CD14-positive monocyte (primary cell): ENCODE data around the gene CERS4. TPM values are rescaled to one million over a fixed set of nuclear protein-coding genes. Genes with fewer than 3 reads are reported as not detected.

Experiments
- DNase-seq, 3 donors: peaks; one replicate each; pipeline ENCODE4 v3.0.0-alpha.2; 2011 to 2022
- H2AFZ ChIP-seq: 2 replicates; pipeline ENCODE4 v1.6.0; 2012; ENCODE audit warnings: mild to moderate bottlenecking, low read depth, low read length, inconsistent platforms; ENCODE audit not compliant: insufficient read depth, poor library complexity, severe bottlenecking
- H3K27ac ChIP-seq, 2 donors: 1 replicate in 1 of 2; 2 replicates in 1 of 2; pipeline ENCODE4 v1.5.1; 2012 to 2013; ENCODE audit warnings: low read length in 2 of 2, control low read depth in 1 of 2, inconsistent platforms in 1 of 2, low read depth in 1 of 2, mild to moderate bottlenecking in 1 of 2
- H3K27me3 ChIP-seq, 2 donors: one replicate each; pipeline versions ENCODE4 v1.6.0 to v1.6.1; 2011 to 2013; ENCODE audit warnings: low read length in 2 of 2; ENCODE audit not compliant: control insufficient read depth in 2 of 2, insufficient read depth in 2 of 2
- H3K36me3 ChIP-seq, 2 donors: replicated peaks in 1 of 2; 1 replicate in 1 of 2; 2 replicates in 1 of 2; pipeline versions ENCODE4 v1.5.1 to v1.6.1; 2012 to 2013; ENCODE audit warnings: low read length in 2 of 2, control low read depth in 1 of 2, inconsistent platforms in 1 of 2, mild to moderate bottlenecking in 1 of 2; ENCODE audit not compliant: insufficient read depth in 2 of 2, control insufficient read depth in 1 of 2
- H3K4me1 ChIP-seq, 2 donors: 1 replicate in 1 of 2; 2 replicates in 1 of 2; pipeline versions ENCODE4 v1.5.1 to v1.6.1; 2012 to 2013; ENCODE audit warnings: low read length in 2 of 2, control low read depth in 1 of 2, inconsistent platforms in 1 of 2, mild to moderate bottlenecking in 1 of 2, moderate library complexity in 1 of 2; ENCODE audit not compliant: insufficient read depth in 2 of 2, control insufficient read depth in 1 of 2
- H3K4me2 ChIP-seq: replicated peaks from 2 replicates; pipeline ENCODE3; 2012; ENCODE audit warnings: low read length, moderate library complexity, mild to moderate bottlenecking; ENCODE audit not compliant: poor library complexity, severe bottlenecking; ENCODE audit errors: extremely low read depth
- H3K4me3 ChIP-seq, 3 experiments: fragments of 200-600 bp in 1 of 3; sonication (generic) in 1 of 3; replicated peaks in 1 of 3; 1 replicate in 2 of 3; 2 replicates in 1 of 3; pipeline ENCODE4 v1.5.1; 2011 to 2013; ENCODE audit warnings: low read length in 3 of 3, mild to moderate bottlenecking in 3 of 3, control low read depth in 2 of 3, low read depth in 2 of 3, inconsistent platforms in 1 of 3, moderate library complexity in 1 of 3
- H3K79me2 ChIP-seq: 2 replicates; pipeline ENCODE4 v1.6.0; 2012; ENCODE audit warnings: mild to moderate bottlenecking, control low read depth, inconsistent platforms, low read length, moderate library complexity; ENCODE audit not compliant: insufficient read depth
- H3K9ac ChIP-seq: 2 replicates; pipeline ENCODE4 v1.6.0; 2017; ENCODE audit warnings: low read length, mild to moderate bottlenecking; ENCODE audit not compliant: insufficient read depth, poor library complexity, severe bottlenecking
- H3K9me3 ChIP-seq, 2 donors: replicated peaks in 1 of 2; 1 replicate in 1 of 2; 2 replicates in 1 of 2; pipeline versions ENCODE4 v1.5.1 to v1.6.1; 2012 to 2013; ENCODE audit warnings: low read length in 2 of 2, control low read depth in 1 of 2; ENCODE audit not compliant: control insufficient read depth in 1 of 2, insufficient read depth in 1 of 2
- H4K20me1 ChIP-seq: 2 replicates; pipeline ENCODE4 v1.6.0; 2012; ENCODE audit warnings: mild to moderate bottlenecking, low read length, control low read depth, moderate library complexity; ENCODE audit not compliant: insufficient read depth
- H3K27ac Mint-ChIP-seq, 7 donors: one replicate each; pipeline ENCODE4 v1.8.0; 2020; ENCODE audit warnings: mild to moderate bottlenecking in 7 of 7, mixed read lengths in 7 of 7, moderate library complexity in 6 of 7, inconsistent platforms in 2 of 7
- H3K27me3 Mint-ChIP-seq, 3 donors: one replicate each; pipeline ENCODE4 v1.8.0; 2021 to 2022; ENCODE audit warnings: low read depth in 3 of 3, mild to moderate bottlenecking in 3 of 3, mixed read lengths in 3 of 3, moderate library complexity in 3 of 3, inconsistent platforms in 1 of 3
- H3K36me3 Mint-ChIP-seq, 2 donors: one replicate each; pipeline ENCODE4 v1.8.0; 2020; ENCODE audit warnings: mixed read lengths in 2 of 2, inconsistent platforms in 1 of 2, mild to moderate bottlenecking in 1 of 2
- H3K4me1 Mint-ChIP-seq: one replicate; pipeline ENCODE4 v1.8.0; 2020; ENCODE audit warnings: mild to moderate bottlenecking, mixed read lengths
- H3K4me3 Mint-ChIP-seq, 2 donors: one replicate each; pipeline ENCODE4 v1.8.0; 2020; ENCODE audit warnings: mild to moderate bottlenecking in 2 of 2, mixed read lengths in 2 of 2, moderate library complexity in 1 of 2
- H3K9me3 Mint-ChIP-seq, 7 donors: one replicate each; pipeline ENCODE4 v1.8.0; 2020 to 2022; ENCODE audit warnings: mixed read lengths in 7 of 7, mild to moderate bottlenecking in 6 of 7, moderate library complexity in 6 of 7, inconsistent platforms in 2 of 7
- WGBS: methylation state at CpG from one replicate; pipeline ENCODE4 v1.1.5; 2013; ENCODE audit warnings: missing lambda C conversion rate; ENCODE audit not compliant: insufficient coverage; 5-methylcytosine and 5-hydroxymethylcytosine counted together
- intact Hi-C, 2 donors: fragments of 100-400 bp; cut with micrococcal nuclease; formaldehyde crosslinking; loops; one replicate each; pipeline versions ENCODE4 v1.15.0 to v1.15.1; 2023
- polyA plus RNA-seq, 3 donors: library from polyadenylated mRNA; depleted of rRNA in 1 of 3; unstranded in 2 of 3; stranded (reverse) in 1 of 3; fragments of 300-500 nt in 2 of 3; fragments of >200 nt in 1 of 3; fragmentation: Illumina TruSeq in 2 of 3; gene quantifications; 1 replicate in 2 of 3; 2 replicates in 1 of 3; pipeline ENCODE4 v1.2.3, GENCODE V29; 2012 to 2021
- TF ChIP-seq, protein P1 (sequence below): fragments of 200-600 bp; IDR thresholded peaks from one replicate; pipeline ENCODE4 v1.8.0; 2022; ENCODE audit warnings: antibody characterized with exemption, mild to moderate bottlenecking

Gene CERS4
- polyA plus RNA-seq, 3 donors = 11.4 to 12.1 (median 12.0) TPM

DNA sequence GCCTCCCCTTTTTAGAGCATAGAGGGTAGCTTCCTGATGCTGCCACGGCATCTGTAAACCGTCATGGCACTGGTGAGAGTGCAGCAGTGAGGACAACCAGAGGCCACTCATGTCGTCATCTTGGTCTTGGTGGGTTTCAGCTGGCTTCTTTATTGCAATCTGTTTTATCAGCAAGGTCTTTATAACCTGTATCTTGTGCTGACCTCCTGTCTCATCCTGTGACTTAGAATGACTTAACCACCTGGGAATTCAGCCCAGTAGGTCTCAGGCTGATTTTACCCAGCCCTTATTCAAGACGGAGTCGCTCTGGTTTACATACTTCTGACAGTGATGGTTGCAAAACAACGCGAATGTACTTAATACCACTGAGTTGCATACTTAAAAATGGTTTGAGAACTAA lies 45.4 kb upstream of the CERS4 start:
- no peak overlapping the region for H3K9ac ChIP-seq
- peaks cover 6% of the 10 kb centered on the region for H3K4me1 Mint-ChIP-seq
- peaks cover 0 to 4% (median 0%) of the 10 kb centered on the region in 7 donors for H3K9me3 Mint-ChIP-seq
- H3K36me3 Mint-ChIP-seq = no peaks in the 10 kb centered on the region
- no peak overlapping the region for H3K4me3 ChIP-seq
- H3K4me3 Mint-ChIP-seq = no peak overlapping the region
- no peaks in the 10 kb centered on the region for H3K27me3 ChIP-seq
- no peaks in the 10 kb centered on the region for H3K36me3 ChIP-seq
- no peak for DNase-seq
- intact Hi-C loops = loop anchor here in 1 of 2 donors (5.0 kb wide), 1 partner anchor 39 kb away; no protein-coding TSS in a partner anchor
- 60% methylated on average over 7 of the region's 7 CpGs for WGBS
- H3K4me2 ChIP-seq = no peak overlapping the region
- H3K27me3 Mint-ChIP-seq = peaks cover 7 to 22% (median 14%) of the 10 kb centered on the region in 3 donors
- no peaks in the 10 kb centered on the region for H4K20me1 ChIP-seq
- TF ChIP-seq, protein P1, sequence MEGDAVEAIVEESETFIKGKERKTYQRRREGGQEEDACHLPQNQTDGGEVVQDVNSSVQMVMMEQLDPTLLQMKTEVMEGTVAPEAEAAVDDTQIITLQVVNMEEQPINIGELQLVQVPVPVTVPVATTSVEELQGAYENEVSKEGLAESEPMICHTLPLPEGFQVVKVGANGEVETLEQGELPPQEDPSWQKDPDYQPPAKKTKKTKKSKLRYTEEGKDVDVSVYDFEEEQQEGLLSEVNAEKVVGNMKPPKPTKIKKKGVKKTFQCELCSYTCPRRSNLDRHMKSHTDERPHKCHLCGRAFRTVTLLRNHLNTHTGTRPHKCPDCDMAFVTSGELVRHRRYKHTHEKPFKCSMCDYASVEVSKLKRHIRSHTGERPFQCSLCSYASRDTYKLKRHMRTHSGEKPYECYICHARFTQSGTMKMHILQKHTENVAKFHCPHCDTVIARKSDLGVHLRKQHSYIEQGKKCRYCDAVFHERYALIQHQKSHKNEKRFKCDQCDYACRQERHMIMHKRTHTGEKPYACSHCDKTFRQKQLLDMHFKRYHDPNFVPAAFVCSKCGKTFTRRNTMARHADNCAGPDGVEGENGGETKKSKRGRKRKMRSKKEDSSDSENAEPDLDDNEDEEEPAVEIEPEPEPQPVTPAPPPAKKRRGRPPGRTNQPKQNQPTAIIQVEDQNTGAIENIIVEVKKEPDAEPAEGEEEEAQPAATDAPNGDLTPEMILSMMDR = no peak
- no peaks in the 10 kb centered on the region for H3K4me1 ChIP-seq
- H3K79me2 ChIP-seq = no peaks in the 10 kb centered on the region
- H3K27ac ChIP-seq = no peak overlapping the region
- no peaks in the 10 kb centered on the region for H3K9me3 ChIP-seq
- H3K27ac Mint-ChIP-seq = no peak overlapping the region
- no peak overlapping the region for H2AFZ ChIP-seq

DNA sequence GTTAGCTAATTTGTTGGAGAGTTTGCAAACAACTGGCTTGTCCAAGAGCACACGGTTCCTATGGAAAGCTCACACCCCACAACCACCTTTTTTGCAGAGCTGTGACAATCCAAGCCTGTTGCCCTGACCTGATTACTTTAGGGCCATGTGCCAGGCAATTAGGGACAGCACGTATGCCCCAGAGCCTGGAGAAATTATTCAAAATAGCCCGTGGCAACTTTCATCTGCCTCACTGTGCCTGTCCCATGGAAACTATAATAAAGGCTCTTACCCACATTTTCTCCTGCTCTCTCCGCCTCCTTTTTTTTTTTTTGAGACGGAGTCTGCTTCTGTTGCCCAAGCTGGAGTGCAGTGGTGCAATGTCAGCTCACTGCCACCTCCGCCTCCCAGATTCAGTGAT lies 41.2 kb upstream of the CERS4 start:
- no peak for DNase-seq
- H3K9me3 ChIP-seq = no peaks in the 10 kb centered on the region
- no peaks in the 10 kb centered on the region for H3K4me1 Mint-ChIP-seq
- no peak overlapping the region for H3K4me3 Mint-ChIP-seq
- no peaks in the 10 kb centered on the region for H3K4me1 ChIP-seq
- peaks cover 0 to 3% (median 0%) of the 10 kb centered on the region in 7 donors for H3K9me3 Mint-ChIP-seq
- H3K27me3 Mint-ChIP-seq = peaks cover 9 to 30% (median 18%) of the 10 kb centered on the region in 3 donors
- no peaks in the 10 kb centered on the region for H3K36me3 Mint-ChIP-seq
- H3K4me3 ChIP-seq = no peak overlapping the region
- no peak overlapping the region for H3K9ac ChIP-seq
- 90% methylated on average over 1 of the region's 6 CpGs for WGBS
- no peak overlapping the region for H3K27ac ChIP-seq
- intact Hi-C loops = no loop called here
- no peak overlapping the region for H3K4me2 ChIP-seq
- no peak overlapping the region for H3K27ac Mint-ChIP-seq
- no peak overlapping the region for H2AFZ ChIP-seq
- no peaks in the 10 kb centered on the region for H3K36me3 ChIP-seq
- H4K20me1 ChIP-seq = no peaks in the 10 kb centered on the region
- H3K27me3 ChIP-seq = no peaks in the 10 kb centered on the region
- TF ChIP-seq, protein P1 = no peak
- H3K79me2 ChIP-seq = no peaks in the 10 kb centered on the region
